Parathyroid adenoma (tissue), 2 donors: Measurements from ENCODE around the gene HNRNPA1.

Source experiments
- H2AFZ ChIP-seq: fragments of 300-600 bp; sonication (generic); one replicate; pipeline ENCODE4 v1.7.0; 2017; ENCODE audit warnings: antibody characterized with exemption, mild to moderate bottlenecking
- H3K27ac ChIP-seq: fragments of 300-600 bp; sonication (generic); one replicate; pipeline ENCODE4 v1.7.0; 2017
- H3K27me3 ChIP-seq: fragments of 300-600 bp; sonication (generic); one replicate; pipeline ENCODE4 v1.7.0; 2017; ENCODE audit warnings: low read length; ENCODE audit not compliant: control insufficient read depth, insufficient read depth
- H3K36me3 ChIP-seq: fragments of 300-600 bp; sonication (generic); one replicate; pipeline ENCODE4 v1.7.0; 2017; ENCODE audit warnings: low read length; ENCODE audit not compliant: control insufficient read depth, insufficient read depth
- H3K4me1 ChIP-seq: fragments of 300-600 bp; sonication (generic); one replicate; pipeline ENCODE4 v1.7.0; 2017; ENCODE audit warnings: control low read depth
- H3K4me2 ChIP-seq: fragments of 300-600 bp; sonication (generic); one replicate; pipeline ENCODE4 v1.7.0; 2017; ENCODE audit warnings: low read length
- H3K4me3 ChIP-seq: fragments of 300-600 bp; sonication (generic); one replicate; pipeline ENCODE4 v1.7.0; 2017; ENCODE audit warnings: low read depth, low read length
- H3K79me2 ChIP-seq: fragments of 300-600 bp; sonication (generic); one replicate; pipeline ENCODE4 v1.7.0; 2017; ENCODE audit warnings: control low read depth
- H3K9ac ChIP-seq: fragments of 300-600 bp; sonication (generic); one replicate; pipeline ENCODE4 v1.7.0; 2017; ENCODE audit warnings: mild to moderate bottlenecking
- H3K9me3 ChIP-seq: fragments of 300-600 bp; sonication (generic); one replicate; pipeline ENCODE4 v1.7.0; 2017; ENCODE audit warnings: low read length; ENCODE audit not compliant: control insufficient read depth
- TF ChIP-seq, protein P1 (sequence below): fragments of 300-600 bp; sonication (generic); IDR thresholded peaks from one replicate; pipeline ENCODE4 v1.7.0; 2017; ENCODE audit warnings: antibody characterized with exemption, mild to moderate bottlenecking
- donor health status: primary hyperparathyroidism.

The HNRNPA1 gene

DNA sequence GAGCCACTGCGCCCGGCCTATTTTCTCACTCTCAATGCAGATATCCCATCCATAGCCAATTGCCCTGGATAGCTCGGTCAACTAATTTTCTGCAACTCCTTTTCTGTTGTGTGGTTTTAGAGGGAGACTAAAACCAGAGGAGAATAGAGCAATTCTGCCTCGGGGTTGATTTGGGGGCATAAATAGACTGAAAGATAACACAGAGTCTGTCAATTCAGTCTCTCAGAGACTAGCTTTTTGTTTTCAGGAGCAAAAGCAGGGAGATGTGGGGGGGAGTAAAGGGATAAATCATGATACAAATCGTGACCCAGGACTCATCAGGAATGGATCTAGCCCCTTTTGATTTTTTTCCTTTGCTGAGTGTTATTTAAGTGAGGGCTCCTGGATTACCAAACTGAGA is 50.9 kb downstream of the HNRNPA1 start:
- no peaks in the 10 kb centered on the region for H3K4me1 ChIP-seq
- TF ChIP-seq, protein P1, sequence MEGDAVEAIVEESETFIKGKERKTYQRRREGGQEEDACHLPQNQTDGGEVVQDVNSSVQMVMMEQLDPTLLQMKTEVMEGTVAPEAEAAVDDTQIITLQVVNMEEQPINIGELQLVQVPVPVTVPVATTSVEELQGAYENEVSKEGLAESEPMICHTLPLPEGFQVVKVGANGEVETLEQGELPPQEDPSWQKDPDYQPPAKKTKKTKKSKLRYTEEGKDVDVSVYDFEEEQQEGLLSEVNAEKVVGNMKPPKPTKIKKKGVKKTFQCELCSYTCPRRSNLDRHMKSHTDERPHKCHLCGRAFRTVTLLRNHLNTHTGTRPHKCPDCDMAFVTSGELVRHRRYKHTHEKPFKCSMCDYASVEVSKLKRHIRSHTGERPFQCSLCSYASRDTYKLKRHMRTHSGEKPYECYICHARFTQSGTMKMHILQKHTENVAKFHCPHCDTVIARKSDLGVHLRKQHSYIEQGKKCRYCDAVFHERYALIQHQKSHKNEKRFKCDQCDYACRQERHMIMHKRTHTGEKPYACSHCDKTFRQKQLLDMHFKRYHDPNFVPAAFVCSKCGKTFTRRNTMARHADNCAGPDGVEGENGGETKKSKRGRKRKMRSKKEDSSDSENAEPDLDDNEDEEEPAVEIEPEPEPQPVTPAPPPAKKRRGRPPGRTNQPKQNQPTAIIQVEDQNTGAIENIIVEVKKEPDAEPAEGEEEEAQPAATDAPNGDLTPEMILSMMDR: no peak
- H3K27me3 ChIP-seq: no peaks in the 10 kb centered on the region
- no peak overlapping the region for H3K9ac ChIP-seq
- no peak overlapping the region for H3K4me2 ChIP-seq
- H3K79me2 ChIP-seq: peaks cover 65% of the 10 kb centered on the region
- H3K27ac ChIP-seq: no peak overlapping the region
- no peaks in the 10 kb centered on the region for H3K9me3 ChIP-seq
- no peak overlapping the region for H3K4me3 ChIP-seq
- no peaks in the 10 kb centered on the region for H3K36me3 ChIP-seq
- H2AFZ ChIP-seq: no peak overlapping the region

DNA sequence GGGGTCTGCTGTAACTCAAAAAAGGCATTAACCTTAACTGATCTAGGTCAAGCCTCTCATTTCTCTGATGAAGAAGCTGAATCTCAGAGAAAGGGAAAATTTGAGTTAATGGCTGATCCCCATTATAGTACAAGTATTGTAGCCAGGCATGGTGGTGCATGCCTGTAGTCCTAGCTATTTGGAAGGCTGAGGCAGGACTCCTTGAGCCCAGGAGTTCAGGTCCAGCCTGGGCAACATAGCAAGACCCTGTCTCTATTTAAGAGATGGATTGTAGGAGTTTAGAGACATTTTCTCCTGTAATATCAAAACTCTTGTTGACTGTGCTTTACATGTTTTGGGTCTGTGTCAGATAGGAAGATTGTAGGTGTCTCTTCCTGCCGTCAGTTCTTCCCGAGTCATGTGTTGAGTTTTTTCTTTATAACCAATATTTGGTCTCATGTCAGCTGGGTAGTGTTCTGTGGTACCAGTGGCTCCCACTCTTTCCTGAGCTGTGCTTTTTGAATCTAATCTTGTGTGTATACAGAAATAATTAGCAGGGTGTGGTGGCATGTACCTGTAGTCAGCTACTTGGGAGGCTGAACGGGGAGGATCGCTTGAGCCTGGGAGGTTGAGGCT is 53.0 kb downstream of the HNRNPA1 start:
- Histone ChIP-seq H3K27me3 (no peaks in the 10 kb centered on the region), H3K4me2 (no peak overlapping the region), H3K36me3 (no peaks in the 10 kb centered on the region), H2AFZ (no peak overlapping the region), H3K9me3 (no peaks in the 10 kb centered on the region), H3K9ac (no peak overlapping the region), H3K27ac (no peak overlapping the region), H3K79me2 (peaks cover 47% of the 10 kb centered on the region), H3K4me3 (no peak overlapping the region), H3K4me1 (peaks cover 5% of the 10 kb centered on the region)
- TF ChIP-seq, protein P1: no peak
